ENCODE measurements around the gene SUPT5H. TPM values are rescaled to one million over a fixed set of nuclear protein-coding genes. Genes with fewer than 3 reads are reported as not detected.

SUPT5H gene
- total and polyA plus RNA-seq, 2 of the 4 experiments (the other 2 are of a cell fraction) = 75.3 to 116 TPM

DNA sequence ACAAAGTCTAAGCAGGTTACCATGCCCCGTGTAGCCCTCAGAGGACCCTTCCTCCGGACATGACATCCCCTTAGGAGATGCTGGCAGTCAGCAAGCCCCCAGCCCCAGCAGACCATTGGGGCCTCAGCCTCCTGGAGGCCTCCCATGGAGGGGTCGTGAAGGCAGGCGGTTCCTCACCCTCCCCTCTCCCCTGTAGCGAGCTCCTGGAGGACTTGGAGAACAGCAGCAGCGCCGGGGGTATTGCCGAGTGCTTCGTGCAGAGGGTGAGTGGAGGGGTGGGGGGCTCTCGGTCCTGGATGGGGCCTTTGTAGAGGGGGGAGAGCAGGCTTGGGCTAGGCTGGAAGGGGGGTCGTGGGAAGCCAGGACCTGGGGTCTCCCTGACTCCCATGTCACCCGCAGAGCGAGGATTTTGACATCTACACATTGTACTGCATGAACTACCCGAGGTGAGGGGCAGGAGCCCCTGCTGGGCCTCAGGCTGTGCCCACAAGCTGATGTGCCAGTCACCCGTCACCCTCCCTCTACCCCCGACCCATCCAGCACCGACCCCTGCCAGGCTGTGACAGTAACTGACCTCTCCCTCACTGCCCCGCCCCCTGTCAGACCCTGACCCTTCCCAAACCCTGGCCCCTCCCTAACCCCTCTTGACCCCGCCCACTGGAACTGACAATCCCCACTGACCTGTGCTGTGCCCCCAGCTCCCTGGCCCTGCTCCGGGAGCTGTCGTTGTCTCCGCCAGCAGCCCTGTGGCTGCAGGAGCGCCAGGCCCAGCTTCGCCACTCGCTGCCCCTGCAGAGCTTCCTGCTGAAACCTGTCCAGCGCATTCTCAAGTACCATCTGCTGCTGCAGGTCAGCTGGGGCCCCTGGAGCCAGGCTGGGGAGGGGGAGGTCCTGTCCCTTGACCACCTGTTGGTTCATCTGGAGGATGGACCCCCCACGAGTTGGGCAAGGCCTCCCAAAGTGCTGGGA, 28.9 kb upstream of the SUPT5H start (continued):
- TF ChIP-seq BHLHE40 (IDR thresholded peaks at IDR 0.05; ENCODE audit: low read depth, low read length) (no peak), MAZ (IDR thresholded peaks at IDR 0.05; ENCODE audit: borderline replicate concordance, low read depth, low read length) (no peak)

DNA sequence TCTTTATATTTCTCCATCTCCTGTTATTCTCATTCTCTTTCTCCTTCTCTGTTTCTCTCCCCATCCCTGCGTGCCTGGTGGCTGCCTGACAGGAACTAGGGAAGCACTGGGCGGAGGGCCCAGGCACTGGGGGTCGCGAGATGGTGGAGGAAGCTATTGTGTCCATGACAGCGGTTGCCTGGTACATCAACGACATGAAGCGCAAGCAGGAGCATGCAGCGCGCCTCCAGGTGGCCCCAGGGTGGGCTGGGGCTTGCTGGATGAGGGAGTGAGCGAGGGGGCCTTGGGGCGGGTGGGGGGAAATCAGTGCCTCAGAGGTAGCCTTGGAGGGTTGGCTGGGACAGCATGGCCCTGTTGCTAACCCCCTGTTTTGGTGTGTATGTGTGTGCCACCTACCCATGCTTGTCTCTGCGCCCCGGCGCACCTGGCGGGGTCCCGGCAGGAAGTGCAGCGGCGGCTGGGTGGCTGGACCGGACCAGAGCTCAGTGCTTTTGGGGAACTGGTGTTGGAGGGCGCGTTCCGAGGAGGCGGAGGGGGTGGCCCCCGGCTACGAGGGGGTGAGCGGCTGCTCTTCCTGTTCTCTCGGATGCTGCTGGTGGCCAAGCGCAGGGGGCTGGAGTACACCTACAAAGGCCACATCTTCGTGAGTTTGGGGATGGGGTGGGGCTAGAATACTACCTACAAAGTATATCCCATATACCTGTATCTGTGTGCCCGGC, 27.8 kb upstream of the SUPT5H start:
- H3K27ac ChIP-seq (ENCODE audit: insufficient read depth, low read length) = no peak overlapping the region
- no peaks in the 10 kb centered on the region for H3K27me3 ChIP-seq (ENCODE audit: control insufficient read depth, insufficient read depth, low read length)
- H3K9me3 ChIP-seq (ENCODE audit: control insufficient read depth, insufficient read depth, low read length) = no peaks in the 10 kb centered on the region
- H3K4me3 ChIP-seq (ENCODE audit: insufficient read depth, low read depth, low read length) = no peak overlapping the region
- H2BK120ac ChIP-seq (ENCODE audit: low read depth, low read length) = no peak overlapping the region
- no peak overlapping the region for H3K9ac ChIP-seq (ENCODE audit: low read depth, low read length)
- no TSS peak for BruUV-seq (replicated peaks)
- no peak overlapping the region for H2BK20ac ChIP-seq (ENCODE audit: low read depth, low read length)
- peaks cover 59% of the 10 kb centered on the region for H3K36me3 ChIP-seq (ENCODE audit: control insufficient read depth, insufficient read depth, low read length)
- H2AK5ac ChIP-seq (ENCODE audit: low read depth, low read length) = no peak overlapping the region
- no peak overlapping the region for H3K14ac ChIP-seq (replicated peaks; ENCODE audit: low read depth, low read length)
- peaks cover 11% of the 10 kb centered on the region; the same call in 1 of the 2 replicates for H3K4me1 ChIP-seq (ENCODE audit: control insufficient read depth, insufficient read depth, low read length)
- intact Hi-C loops (cut with micrococcal nuclease) = no loop called here
- POLR2A ChIA-PET (ENCODE audit: unreplicated experiment) = no interaction called here
- CTCF ChIA-PET = interaction anchor here (0.6 kb wide), 1 partner anchor 1722 kb away, joined by 4 read pairs; no protein-coding TSS in a partner anchor
- ATAC-seq (ENCODE audit: low read depth) (no peak), DNase-seq (no peak)
- 100% methylated on average over 1 of the region's 30 CpGs; no CpG with 5 or more reads in 1 of the 2 experiments for WGBS, 2 experiments (ENCODE audit: extremely low coverage in 2 of 2, insufficient read length in 1 of 2)
- H3K18ac ChIP-seq (ENCODE audit: low read depth, low read length) = no peak overlapping the region
- H3K4me2 ChIP-seq (ENCODE audit: low read depth, low read length) = no peak overlapping the region
- no peak overlapping the region for H2BK15ac ChIP-seq (ENCODE audit: low read depth, low read length)
- H3K9me1 ChIP-seq (ENCODE audit: insufficient read depth, low read length) = peaks cover 12% of the 10 kb centered on the region; the same call in 1 of the 2 replicates
- no peak overlapping the region for H3K23ac ChIP-seq (ENCODE audit: low read depth, low read length)
- H4K8ac ChIP-seq (ENCODE audit: low read depth in 2 of 2, low read length in 2 of 2) = no peak overlapping the region
- peaks cover 43% of the 10 kb centered on the region for H4K20me1 ChIP-seq (ENCODE audit: insufficient read depth, low read length)
- peaks cover 13 to 73% of the 10 kb centered on the region in 2 experiments for H3K79me1 ChIP-seq (ENCODE audit: low read depth in 1 of 2, low read length in 2 of 2)
- H2AK9ac ChIP-seq (replicated peaks; ENCODE audit: low read depth, low read length, poor library complexity) = no peak overlapping the region
- in situ Hi-C loops (cut with MboI; ENCODE audit: low sequenced_read_pairs) = no loop called here
- no peak overlapping the region for H2BK5ac ChIP-seq (ENCODE audit: low read depth, low read length, poor library complexity, severe bottlenecking)
- no peak overlapping the region for H2AFZ ChIP-seq (replicated peaks; ENCODE audit: low read length, poor library complexity)
- dilution Hi-C loops (cut with HindIII; ENCODE audit: low sequenced_read_pairs, unreplicated experiment) = no loop called here
- H3K4ac ChIP-seq (ENCODE audit: low read depth, low read length) = no peak overlapping the region
- no peak overlapping the region for H4K5ac ChIP-seq (ENCODE audit: low read depth, low read length)
- no peak overlapping the region for H4K91ac ChIP-seq (ENCODE audit: insufficient read depth, low read depth, low read length)
- no peak overlapping the region for H3K56ac ChIP-seq (ENCODE audit: extremely low read depth, insufficient read depth, low read length)
- TF ChIP-seq MXI1 (IDR thresholded peaks at IDR 0.05; ENCODE audit: borderline replicate concordance, low read depth, low read length) (no peak), POLR2A (IDR thresholded peaks at IDR 0.05; ENCODE audit: low read depth, low read length) (no peak), MAFK (IDR thresholded peaks at IDR 0.05; ENCODE audit: low read depth, low read length) (no peak), FOS (IDR thresholded peaks at IDR 0.05; ENCODE audit: low read depth, low read length) (no peak), CHD1 (IDR thresholded peaks at IDR 0.05; ENCODE audit: low read depth, low read length) (no peak), NFE2L2 (IDR thresholded peaks at IDR 0.05; ENCODE audit: low read depth, low read length) (no peak), RFX5 (IDR thresholded peaks at IDR 0.05; ENCODE audit: low read depth, low read length) (no peak), BHLHE40 (IDR thresholded peaks at IDR 0.05; ENCODE audit: low read depth, low read length) (no peak), CEBPB (IDR thresholded peaks at IDR 0.05; ENCODE audit: low read depth, low read length) (no peak), RCOR1 (IDR thresholded peaks at IDR 0.05; ENCODE audit: insufficient replicate concordance, low read length) (no peak), MAZ (IDR thresholded peaks at IDR 0.05; ENCODE audit: borderline replicate concordance, low read depth, low read length) (no peak)
- TF ChIP-seq, protein P1, sequence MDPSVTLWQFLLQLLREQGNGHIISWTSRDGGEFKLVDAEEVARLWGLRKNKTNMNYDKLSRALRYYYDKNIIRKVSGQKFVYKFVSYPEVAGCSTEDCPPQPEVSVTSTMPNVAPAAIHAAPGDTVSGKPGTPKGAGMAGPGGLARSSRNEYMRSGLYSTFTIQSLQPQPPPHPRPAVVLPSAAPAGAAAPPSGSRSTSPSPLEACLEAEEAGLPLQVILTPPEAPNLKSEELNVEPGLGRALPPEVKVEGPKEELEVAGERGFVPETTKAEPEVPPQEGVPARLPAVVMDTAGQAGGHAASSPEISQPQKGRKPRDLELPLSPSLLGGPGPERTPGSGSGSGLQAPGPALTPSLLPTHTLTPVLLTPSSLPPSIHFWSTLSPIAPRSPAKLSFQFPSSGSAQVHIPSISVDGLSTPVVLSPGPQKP (IDR thresholded peaks at IDR 0.05; ENCODE audit: borderline replicate concordance, low read depth, low read length) = no peak
- TF ChIP-seq, protein P2, sequence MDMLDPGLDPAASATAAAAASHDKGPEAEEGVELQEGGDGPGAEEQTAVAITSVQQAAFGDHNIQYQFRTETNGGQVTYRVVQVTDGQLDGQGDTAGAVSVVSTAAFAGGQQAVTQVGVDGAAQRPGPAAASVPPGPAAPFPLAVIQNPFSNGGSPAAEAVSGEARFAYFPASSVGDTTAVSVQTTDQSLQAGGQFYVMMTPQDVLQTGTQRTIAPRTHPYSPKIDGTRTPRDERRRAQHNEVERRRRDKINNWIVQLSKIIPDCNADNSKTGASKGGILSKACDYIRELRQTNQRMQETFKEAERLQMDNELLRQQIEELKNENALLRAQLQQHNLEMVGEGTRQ (IDR thresholded peaks at IDR 0.05; ENCODE audit: low read depth, low read length) = no peak
